ENCODE results near the gene ITGB3.

- no peak for TF ChIP-seq CTCF (IDR thresholded peaks at IDR 0.05)
- TF ChIP-seq POLR2AphosphoS5 (IDR thresholded peaks at IDR 0.05), result no peak
These were observed 31.6 kb upstream of the ITGB3 start for GRCh38 chr17:47222047-47222446.

All from gastroesophageal sphincter (tissue), 3 donors.